Skeletal muscle tissue (tissue), 4 donors: ENCODE measurements around the gene BRF1. TPM values are rescaled to one million over a fixed set of nuclear protein-coding genes. Genes with fewer than 3 reads are reported as not detected.

Experiments
- H3K27ac ChIP-seq: one replicate; pipeline ENCODE4 v1.7.0; 2013; ENCODE audit warnings: mild to moderate bottlenecking, low read depth, low read length, inconsistent platforms
- H3K27me3 ChIP-seq, 3 donors: one replicate each; pipeline ENCODE4 v1.7.0; 2013; ENCODE audit warnings: low read length in 3 of 3; ENCODE audit not compliant: control insufficient read depth in 3 of 3, insufficient read depth in 3 of 3
- H3K36me3 ChIP-seq, 3 donors: one replicate each; pipeline ENCODE4 v1.7.0; 2013; ENCODE audit warnings: low read length in 3 of 3; ENCODE audit not compliant: control insufficient read depth in 3 of 3, insufficient read depth in 3 of 3
- H3K4me1 ChIP-seq, 3 donors: one replicate each; pipeline ENCODE4 v1.7.0; 2013; ENCODE audit warnings: low read length in 3 of 3, mild to moderate bottlenecking in 3 of 3; ENCODE audit not compliant: control insufficient read depth in 3 of 3, insufficient read depth in 3 of 3
- H3K4me3 ChIP-seq, 3 donors: one replicate each; pipeline ENCODE4 v1.7.0; 2013; ENCODE audit warnings: low read length in 3 of 3
- H3K9ac ChIP-seq, 3 donors: one replicate each; pipeline ENCODE4 v1.7.0; 2013; ENCODE audit warnings: low read length in 3 of 3, mild to moderate bottlenecking in 3 of 3, moderate library complexity in 2 of 3, low read depth in 1 of 3
- H3K9me3 ChIP-seq, 3 donors: one replicate each; pipeline ENCODE4 v1.7.0; 2013; ENCODE audit warnings: low read length in 3 of 3; ENCODE audit not compliant: control insufficient read depth in 3 of 3
- total RNA-seq: library from RNA; depleted of rRNA; stranded (reverse); fragments of >200 nt; gene quantifications from one replicate; pipeline ENCODE4 v1.2.3, GENCODE V29; 2014
- donor health status: Osteomylitis.

The BRF1 gene
- total RNA-seq, 1 donor from 2014 or later: 38.1 TPM

DNA sequence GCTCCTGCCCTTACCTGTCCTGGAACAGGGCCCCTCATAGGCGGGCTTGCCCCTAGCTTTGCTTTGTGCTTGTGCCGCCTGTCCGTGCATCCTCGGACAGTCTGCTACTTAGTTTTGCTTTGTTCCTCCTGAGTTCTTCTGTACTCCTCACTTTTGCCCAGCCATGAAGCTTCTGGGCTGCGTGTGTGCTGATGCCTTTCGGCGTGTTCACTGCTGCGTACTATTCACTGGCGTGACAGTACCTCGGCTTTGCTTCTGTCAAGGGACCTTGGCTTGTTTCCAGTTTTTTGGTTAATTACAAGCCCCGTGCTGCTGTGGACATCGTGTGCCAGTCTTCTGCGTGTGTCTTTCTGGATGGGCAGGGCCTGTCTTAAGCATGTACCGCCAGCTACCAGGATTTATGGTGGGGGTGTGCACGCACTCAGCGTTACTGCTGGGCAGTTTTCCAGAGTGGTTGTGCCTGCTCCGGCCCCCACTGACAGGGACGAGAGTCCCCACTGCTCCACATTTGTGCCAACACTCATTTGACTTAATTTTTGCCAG is 16.2 kb upstream of the BRF1 start:
- peaks cover 35 to 40% (median 37%) of the 10 kb centered on the region in 3 donors for H3K4me1 ChIP-seq
- no peaks in the 10 kb centered on the region for H3K9me3 ChIP-seq
- H3K36me3 ChIP-seq: no peaks in the 10 kb centered on the region
- H3K27ac ChIP-seq: no peak overlapping the region
- H3K4me3 ChIP-seq: peak overlapping the region; percentile 24 to 45 (median 37)
- no peaks in the 10 kb centered on the region for H3K27me3 ChIP-seq
- peak overlapping the region in 1 of 3 donors; percentile 83 for H3K9ac ChIP-seq

- Histone ChIP-seq H3K36me3 (no peaks in the 10 kb centered on the region), H3K27me3 (no peaks in the 10 kb centered on the region), H3K9me3 (no peaks in the 10 kb centered on the region), H3K9ac (peak overlapping the region in 2 of 3 donors; percentile 67 to 83), H3K27ac (no peak overlapping the region), H3K4me3 (peak overlapping the region in 2 of 3 donors; percentile 37 to 83), H3K4me1 (peaks cover 35 to 40% (median 37%) of the 10 kb centered on the region in 3 donors)
Measured at GRCh38 chr14:105316577-105316941, 15.8 kb upstream of the BRF1 start.

- Histone ChIP-seq H3K36me3 (no peaks in the 10 kb centered on the region), H3K9me3 (no peaks in the 10 kb centered on the region), H3K4me3 (peak overlapping the region; percentile 76 to 83 (median 83)), H3K27me3 (no peaks in the 10 kb centered on the region), H3K9ac (peak overlapping the region; percentile 67 to 83 (median 80)), H3K27ac (no peak overlapping the region), H3K4me1 (peaks cover 35 to 40% (median 37%) of the 10 kb centered on the region in 3 donors)
Measured at GRCh38 chr14:105315941-105316576, 15.3 kb upstream of the BRF1 start.

DNA sequence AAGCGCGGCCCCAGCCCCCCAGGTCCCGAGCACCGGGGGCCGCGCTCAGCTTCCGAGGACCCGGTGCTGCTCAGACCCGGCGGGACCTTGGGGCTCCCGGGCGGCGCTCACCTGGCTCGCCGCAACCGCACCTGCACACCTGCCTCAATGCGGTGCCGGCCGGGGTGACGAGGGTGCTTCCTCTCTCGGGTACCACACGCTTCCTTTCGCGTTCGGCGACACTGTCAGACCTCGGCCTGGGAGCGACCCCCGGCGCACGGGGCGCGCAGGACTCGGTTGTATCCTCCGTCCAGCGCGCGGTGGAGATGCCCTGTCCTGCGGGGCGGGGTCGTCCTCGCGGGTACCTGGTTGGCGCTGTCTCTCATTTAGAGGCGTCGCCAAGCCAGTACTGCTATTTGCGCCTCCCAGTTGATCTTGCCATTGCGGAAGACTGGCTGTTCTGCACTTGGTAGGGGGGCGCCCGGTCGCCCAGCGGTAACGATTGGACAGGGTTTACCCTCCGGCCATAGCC is 14.5 kb upstream of the BRF1 start:
- Histone ChIP-seq H3K4me3 (peak overlapping the region; percentile 76 to 83 (median 83)), H3K27me3 (no peaks in the 10 kb centered on the region), H3K36me3 (no peaks in the 10 kb centered on the region), H3K9me3 (no peaks in the 10 kb centered on the region), H3K9ac (peak overlapping the region; percentile 67 to 83 (median 80)), H3K4me1 (peaks cover 35 to 40% (median 37%) of the 10 kb centered on the region in 3 donors), H3K27ac (peak overlapping the region; percentile 17)

DNA sequence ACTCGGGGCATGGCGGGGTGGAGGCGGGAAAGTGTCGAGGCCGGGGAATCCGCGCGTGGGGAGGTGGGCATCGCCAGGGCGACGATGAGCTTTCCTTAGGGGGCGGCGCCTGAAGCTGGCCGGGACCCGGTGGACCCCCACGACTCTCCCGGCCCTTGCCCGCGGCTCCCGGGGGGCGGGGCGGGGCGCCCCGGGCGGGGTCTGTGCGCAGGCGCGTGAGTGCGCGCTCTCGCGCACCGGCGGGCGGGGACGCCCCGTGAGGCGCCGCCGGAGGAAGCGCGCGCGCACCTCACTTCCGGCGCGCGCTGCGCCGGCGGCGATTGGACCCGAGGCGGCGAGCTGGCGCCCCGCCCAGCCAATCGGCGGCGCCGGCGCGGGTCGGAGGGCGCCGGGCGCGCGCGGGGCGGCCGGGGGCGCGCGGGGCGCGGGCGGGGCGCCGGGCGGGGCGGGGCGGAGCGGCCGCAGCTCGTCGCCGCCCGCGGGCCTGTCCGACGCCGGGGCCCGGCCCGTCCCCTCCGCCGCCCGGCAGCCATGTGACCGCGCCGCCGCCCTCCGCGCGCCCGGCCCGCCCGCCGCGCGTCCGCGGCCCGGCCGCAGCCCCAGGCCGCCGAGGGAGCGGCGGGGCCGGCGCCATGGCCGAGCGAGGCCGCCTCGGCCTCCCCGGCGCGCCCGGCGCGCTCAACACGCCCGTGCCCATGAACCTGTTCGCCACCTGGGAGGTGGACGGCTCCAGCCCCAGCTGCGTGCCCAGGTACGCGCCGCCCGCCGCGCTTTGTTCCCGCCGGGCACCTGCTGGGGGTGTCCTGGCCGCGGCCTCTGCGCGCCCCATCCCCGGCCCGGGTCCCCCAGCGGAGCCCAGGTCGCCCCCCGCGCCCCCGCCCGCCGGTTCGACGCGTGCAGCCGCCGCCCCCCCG is 13.7 kb upstream of the BRF1 start, which contains the start of gene PACS2:
PACS2 (plus strand) TSS at position 462 of the 914 bp plus-strand sequence; CDS start at position 633, 171 bp downstream.
- Histone ChIP-seq H3K9ac (peak within 1 kb of the TSS; percentile 73 to 83 (median 80)), H3K4me1 (peaks cover 35 to 40% (median 37%) of the 10 kb centered on the region in 3 donors)

DNA sequence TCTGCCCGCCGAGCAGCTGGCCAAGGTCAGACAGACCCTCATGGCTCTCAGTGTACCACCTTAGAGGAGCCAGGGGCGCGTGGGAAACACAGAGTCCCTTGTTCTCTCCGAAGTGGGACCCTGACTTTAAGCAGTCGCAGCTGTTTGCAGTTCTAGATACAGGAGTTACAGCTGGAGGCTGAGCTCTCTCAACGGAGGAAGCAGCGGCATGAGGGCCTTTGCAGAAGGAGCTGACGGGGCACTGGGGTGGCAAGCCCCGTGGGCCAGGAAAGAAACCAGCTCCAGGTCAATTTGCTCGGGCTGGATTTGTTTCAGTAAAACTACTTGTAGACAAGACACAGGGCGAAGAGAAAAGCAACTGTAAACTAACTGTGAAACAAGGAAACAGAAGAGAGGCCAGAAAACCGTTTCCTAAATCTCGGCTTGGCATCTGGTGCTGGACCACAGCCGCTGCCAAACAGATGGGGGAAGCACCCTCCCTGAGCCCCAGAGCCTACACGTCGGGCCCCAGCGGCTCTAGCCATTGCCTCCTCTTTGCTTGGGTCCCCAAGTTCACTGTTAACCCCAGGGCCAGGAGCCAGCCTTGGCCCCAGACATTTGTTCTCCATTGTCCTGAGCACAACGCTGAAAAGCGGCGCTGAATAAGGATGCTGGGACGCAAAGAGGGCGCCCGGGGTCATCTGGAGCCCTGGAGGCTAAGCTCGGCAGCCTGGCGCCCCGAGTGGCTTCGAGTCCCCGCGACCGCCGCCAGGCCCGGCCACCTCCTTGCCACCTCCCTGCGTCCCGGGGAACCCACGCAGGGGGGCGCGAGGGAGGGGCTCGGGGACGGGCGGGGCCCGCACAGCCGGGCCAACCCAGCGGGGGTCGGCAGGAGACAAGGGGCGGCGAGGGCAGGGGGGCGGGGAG is 12.8 kb upstream of the BRF1 start:
- H3K4me3 ChIP-seq: peak overlapping the region; percentile 16 to 71 (median 55)
- H3K9ac ChIP-seq: peak overlapping the region; percentile 73 to 77 (median 76)
- no peaks in the 10 kb centered on the region for H3K36me3 ChIP-seq
- peaks cover 35 to 40% (median 37%) of the 10 kb centered on the region in 3 donors for H3K4me1 ChIP-seq
- H3K27me3 ChIP-seq: no peaks in the 10 kb centered on the region
- peak overlapping the region; percentile 86 for H3K27ac ChIP-seq
- H3K9me3 ChIP-seq: no peaks in the 10 kb centered on the region

More for the DNA sequence above, 13.7 kb upstream of the BRF1 start, which contains the start of gene PACS2:
- no peaks in the 10 kb centered on the region for H3K9me3 ChIP-seq
- H3K27me3 ChIP-seq: no peaks in the 10 kb centered on the region
- H3K4me3 ChIP-seq: peak within 1 kb of the TSS; percentile 76 to 83 (median 83)
- H3K27ac ChIP-seq: peak within 1 kb of the TSS; percentile 86
- no peaks in the 10 kb centered on the region for H3K36me3 ChIP-seq

GRCh38 chr14:105312973-105313372 is 12.2 kb upstream of the BRF1 start:
- no peak overlapping the region for H3K4me3 ChIP-seq
- H3K9me3 ChIP-seq: no peaks in the 10 kb centered on the region
- H3K27ac ChIP-seq: no peak overlapping the region
- no peaks in the 10 kb centered on the region for H3K27me3 ChIP-seq
- H3K36me3 ChIP-seq: no peaks in the 10 kb centered on the region
- H3K9ac ChIP-seq: peak overlapping the region in 2 of 3 donors; percentile 73 to 77
- peaks cover 35 to 40% (median 37%) of the 10 kb centered on the region in 3 donors for H3K4me1 ChIP-seq

GRCh38 chr14:105311838-105312237 is 11.0 kb upstream of the BRF1 start:
- H3K36me3 ChIP-seq: no peaks in the 10 kb centered on the region
- H3K4me1 ChIP-seq: peaks cover 24 to 29% (median 27%) of the 10 kb centered on the region in 3 donors
- H3K9ac ChIP-seq: no peak overlapping the region
- no peak overlapping the region for H3K27ac ChIP-seq
- no peaks in the 10 kb centered on the region for H3K9me3 ChIP-seq
- H3K4me3 ChIP-seq: no peak overlapping the region
- no peaks in the 10 kb centered on the region for H3K27me3 ChIP-seq

DNA sequence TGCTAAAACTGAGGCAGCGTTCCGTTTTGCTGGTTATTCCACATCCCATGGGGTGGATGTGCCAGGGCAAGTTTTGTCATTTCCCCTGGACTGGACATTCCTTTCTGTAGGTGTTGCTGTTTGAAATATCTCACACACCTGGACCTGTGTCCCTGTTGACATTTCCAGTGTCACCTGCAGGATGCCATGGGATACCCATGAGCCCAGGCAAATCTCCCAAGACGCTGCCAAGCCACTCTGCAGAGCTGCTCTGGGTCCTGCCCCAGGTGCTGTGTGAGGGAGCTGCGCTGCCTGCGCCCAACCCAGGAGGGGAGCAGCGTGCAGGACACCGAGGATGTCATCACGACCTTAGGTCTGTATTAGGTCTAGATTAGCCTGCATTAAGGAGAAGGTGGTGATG is 8.6 kb upstream of the BRF1 start:
- Histone ChIP-seq H3K9me3 (no peaks in the 10 kb centered on the region), H3K36me3 (no peaks in the 10 kb centered on the region), H3K4me3 (no peak overlapping the region)

More for the DNA sequence above, 8.6 kb upstream of the BRF1 start:
- Histone ChIP-seq H3K4me1 (peaks cover 10 to 14% (median 10%) of the 10 kb centered on the region in 3 donors), H3K9ac (no peak overlapping the region), H3K27ac (no peak overlapping the region), H3K27me3 (no peaks in the 10 kb centered on the region)
